ENCODE data around the gene PCMT1. TPM values are rescaled to one million over a fixed set of nuclear protein-coding genes. Genes with fewer than 3 reads are reported as not detected.

PCMT1 gene
- total and polyA plus RNA-seq, 2 of the 4 experiments (the other 2 are of a cell fraction) = 101 to 109 TPM

GRCh38 chr6:149782337-149782736, 32.8 kb downstream of the PCMT1 start:
- Histone ChIP-seq H2AFZ (replicated peaks; ENCODE audit: low read length, poor library complexity) (no peak overlapping the region), H4K91ac (ENCODE audit: insufficient read depth, low read depth, low read length) (no peak overlapping the region), H3K14ac (replicated peaks; ENCODE audit: low read depth, low read length) (no peak overlapping the region), H3K56ac (ENCODE audit: extremely low read depth, insufficient read depth, low read length) (no peak overlapping the region), H2BK120ac (ENCODE audit: low read depth, low read length) (no peak overlapping the region), H3K79me1 (ENCODE audit: low read depth in 1 of 2, low read length in 2 of 2) (peaks cover 11 to 29% of the 10 kb centered on the region in 2 experiments), H3K9ac (ENCODE audit: low read depth, low read length) (no peak overlapping the region), H3K18ac (ENCODE audit: low read depth, low read length) (no peak overlapping the region), H3K4me1 (ENCODE audit: control insufficient read depth, insufficient read depth, low read length) (no peaks in the 10 kb centered on the region), H4K8ac (ENCODE audit: low read depth in 2 of 2, low read length in 2 of 2) (no peak overlapping the region), H3K9me1 (ENCODE audit: insufficient read depth, low read length) (0 out of 2 replicates have a peak, but pooled peaks cover 3% of the 10 kb centered on the region), H2AK5ac (ENCODE audit: low read depth, low read length) (no peak overlapping the region), H3K27ac (ENCODE audit: insufficient read depth, low read length) (no peak overlapping the region), H2BK5ac (ENCODE audit: low read depth, low read length, poor library complexity, severe bottlenecking) (no peak overlapping the region), H3K9me3 (ENCODE audit: control insufficient read depth, insufficient read depth, low read length) (no peaks in the 10 kb centered on the region), H2BK20ac (ENCODE audit: low read depth, low read length) (no peak overlapping the region), H3K4me3 (ENCODE audit: insufficient read depth, low read depth, low read length) (no peak overlapping the region), H4K20me1 (ENCODE audit: insufficient read depth, low read length) (no peaks in the 10 kb centered on the region), H3K23ac (ENCODE audit: low read depth, low read length) (no peak overlapping the region), H2BK15ac (ENCODE audit: low read depth, low read length) (no peak overlapping the region), H3K36me3 (ENCODE audit: control insufficient read depth, insufficient read depth, low read length) (peaks cover 8% of the 10 kb centered on the region), H3K4me2 (ENCODE audit: low read depth, low read length) (no peak overlapping the region), H3K4ac (ENCODE audit: low read depth, low read length) (no peak overlapping the region), H4K5ac (ENCODE audit: low read depth, low read length) (no peak overlapping the region), H2AK9ac (replicated peaks; ENCODE audit: low read depth, low read length, poor library complexity) (no peak overlapping the region), H3K27me3 (ENCODE audit: control insufficient read depth, insufficient read depth, low read length) (no peaks in the 10 kb centered on the region)
- no peak for ATAC-seq (ENCODE audit: low read depth)
- DNase-seq = no peak
- POLR2A ChIA-PET (ENCODE audit: unreplicated experiment) = no interaction called here
- BruUV-seq (replicated peaks) = no TSS peak
- WGBS, 2 experiments (ENCODE audit: extremely low coverage in 2 of 2, insufficient read length in 1 of 2) = 83% methylated on average over 1 of the region's 2 CpGs; no CpG with 5 or more reads in 1 of the 2 experiments
- in situ Hi-C loops (cut with MboI; ENCODE audit: low sequenced_read_pairs) (no loop called here), dilution Hi-C loops (cut with HindIII; ENCODE audit: low sequenced_read_pairs, unreplicated experiment) (no loop called here), intact Hi-C loops (cut with micrococcal nuclease) (no loop called here)
- TF ChIP-seq CHD1 (IDR thresholded peaks at IDR 0.05; ENCODE audit: low read depth, low read length) = no peak
- TF ChIP-seq MXI1 (IDR thresholded peaks at IDR 0.05; ENCODE audit: borderline replicate concordance, low read depth, low read length) = no peak
- no peak for TF ChIP-seq RAD21 (IDR thresholded peaks at IDR 0.05; ENCODE audit: low read length)
- no peak for TF ChIP-seq NFE2L2 (IDR thresholded peaks at IDR 0.05; ENCODE audit: low read depth, low read length)
- no peak for TF ChIP-seq SMC3 (IDR thresholded peaks at IDR 0.05; ENCODE audit: low read depth, low read length)
- no peak for TF ChIP-seq MAZ (IDR thresholded peaks at IDR 0.05; ENCODE audit: borderline replicate concordance, low read depth, low read length)
- no peak for TF ChIP-seq RCOR1 (IDR thresholded peaks at IDR 0.05; ENCODE audit: insufficient replicate concordance, low read length)
- TF ChIP-seq CTCF (conservative IDR thresholded peaks at IDR 0.05; ENCODE audit: low read depth, low read length) = no peak
- no peak for TF ChIP-seq MAFK (IDR thresholded peaks at IDR 0.05; ENCODE audit: low read depth, low read length)
- no peak for TF ChIP-seq ELK1 (IDR thresholded peaks at IDR 0.05; ENCODE audit: borderline replicate concordance, low read depth, low read length)
- TF ChIP-seq FOS (IDR thresholded peaks at IDR 0.05; ENCODE audit: low read depth, low read length) = no peak
- TF ChIP-seq USF2 (IDR thresholded peaks at IDR 0.05; ENCODE audit: low read depth, low read length) = no peak
- CTCF ChIA-PET = no interaction called here
